Pancreas (tissue), 10 donors: Measurements from ENCODE around the gene ENPP4. TPM values are rescaled to one million over a fixed set of nuclear protein-coding genes. Genes with fewer than 3 reads are reported as not detected.

Experiments
- ATAC-seq, 4 donors: fragments of 200-7000 bp; cut with Tn5 transposase; one replicate each; pipeline versions ENCODE4 v1.8.0 to v1.9.1; 2020; ENCODE audit warnings: mild to moderate bottlenecking in 4 of 4, moderate library complexity in 4 of 4
- DNase-seq, 6 donors: peaks; one replicate each; pipeline ENCODE4 v3.0.0-alpha.2; 2020
- FAIRE-seq: peaks from 2 replicates; lab custom pipeline; 2012; peaks lifted over from hg19 to GRCh38; lab: Jason Lieb, UNC
- H3K27ac ChIP-seq, 4 donors: fragments of 200-600 bp; sonication (generic); 1 replicate in 3 of 4; 2 replicates in 1 of 4; pipeline versions ENCODE4 v1.5.0 to v1.8.0; 2020
- H3K27me3 ChIP-seq, 4 donors: fragments of 200-600 bp; one replicate each; pipeline ENCODE4 v1.8.0; 2021
- H3K36me3 ChIP-seq, 3 donors: fragments of 200-600 bp; sonication (generic) in 1 of 3; one replicate each; pipeline versions ENCODE4 v1.5.0 to v1.8.0; 2020 to 2021
- H3K4me1 ChIP-seq, 3 donors: fragments of 200-600 bp; one replicate each; pipeline ENCODE4 v1.8.0; 2021
- H3K4me3 ChIP-seq, 4 donors: fragments of 200-600 bp; sonication (generic) in 2 of 4; one replicate each; pipeline versions ENCODE4 v1.5.0 to v1.8.0; 2020 to 2021
- H3K9me3 ChIP-seq, 4 donors: fragments of 200-600 bp; one replicate each; pipeline ENCODE4 v1.8.0; 2021
- CTCF ChIP-seq, 4 donors: fragments of 200-600 bp; sonication (generic) in 3 of 4; IDR thresholded peaks; one replicate each; pipeline versions ENCODE4 v1.5.0 to v1.8.0; 2021; ENCODE audit warnings: antibody characterized with exemption in 4 of 4
- WGBS, 2 donors: extraction: QIAGEN DNeasy Blood & Tissue Kit; methylation state at CpG; one replicate each; pipeline ENCODE4 v1.1.7; 2013; 5-methylcytosine and 5-hydroxymethylcytosine counted together
- intact Hi-C, 3 donors: fragments of 100-400 bp; cut with DNase I; formaldehyde crosslinking; loops; one replicate each; pipeline versions ENCODE4 v1.11.1 to v1.14.2; 2022
- polyA plus RNA-seq, 2 donors: library from polyadenylated mRNA; stranded (reverse); fragments of 200-250 nt; gene quantifications; one replicate each; pipeline ENCODE4 v1.2.3, GENCODE V29; 2013
- total RNA-seq, 6 donors: library from RNA; stranded (reverse); fragmentation: NEBNext Ultra II Directional in 4 of 6; extraction: Animal tissue kit (Norgen Biotek cat#: 25700) in 4 of 6; gene quantifications; one replicate each; pipeline versions ENCODE4 v1.2.1 to v1.2.4, GENCODE V29; 2021 to 2023
- donor health status: healthy with polysubstance abuse.
- donor health status: DM: no; HTN: no; CAD: no; lungs with moderate emphysema.
- donor health status: DM: no; HTN: no; CAD: no.
- donor health status: control.
- donor health status: control.
- donor health status: Bipolar disorder and iron deficiency.
- donor health status: DM: yes; HTN: yes; CAD: no.
- donor health status: DM: no; HTN: no; CAD: no.
- donor health status: DM: no; HTN: no; CAD: no.
- donor health status: DM: yes; HTN: yes; CAD: no.

ENPP4 gene
- total and polyA plus RNA-seq, 8 donors, result 2.8 to 10.0 (median 6.7) TPM

GRCh38 chr6:46156701-46157100 lies 26.9 kb downstream of the ENPP4 start:
- DNase-seq (no peak), FAIRE-seq (no peak), ATAC-seq (no peak)
- no peak for TF ChIP-seq CTCF (IDR thresholded peaks at IDR 0.05)
- intact Hi-C loops, result no loop called here
- Histone ChIP-seq H3K9me3 (no peaks in the 10 kb centered on the region), H3K4me1 (no peaks in the 10 kb centered on the region), H3K36me3 (no peaks in the 10 kb centered on the region), H3K27ac (no peak overlapping the region), H3K4me3 (no peak overlapping the region), H3K27me3 (no peaks in the 10 kb centered on the region)

GRCh38 chr6:46159229-46159628 lies 29.4 kb downstream of the ENPP4 start:
- FAIRE-seq (no peak), DNase-seq (no peak), ATAC-seq (no peak)
- Histone ChIP-seq H3K36me3 (no peaks in the 10 kb centered on the region), H3K9me3 (no peaks in the 10 kb centered on the region), H3K27ac (no peak overlapping the region), H3K4me1 (no peaks in the 10 kb centered on the region), H3K27me3 (no peaks in the 10 kb centered on the region), H3K4me3 (no peak overlapping the region)
- TF ChIP-seq CTCF (IDR thresholded peaks at IDR 0.05), result no peak
- intact Hi-C loops, result no loop called here

GRCh38 chr6:46160102-46160501 lies 30.3 kb downstream of the ENPP4 start:
- no peaks in the 10 kb centered on the region for H3K36me3 ChIP-seq
- H3K4me1 ChIP-seq, result no peaks in the 10 kb centered on the region
- no peak overlapping the region for H3K27ac ChIP-seq
- FAIRE-seq (no peak), ATAC-seq (no peak), DNase-seq (no peak)
- H3K9me3 ChIP-seq, result no peaks in the 10 kb centered on the region
- 95 to 98% methylated on average over 5 of the region's 5 CpGs for WGBS, 2 donors
- H3K27me3 ChIP-seq, result no peaks in the 10 kb centered on the region
- intact Hi-C loops, result no loop called here
- no peak overlapping the region for H3K4me3 ChIP-seq
- no peak for TF ChIP-seq CTCF (IDR thresholded peaks at IDR 0.05)

GRCh38 chr6:46170357-46171289 lies 40.8 kb downstream of the ENPP4 start, which contains the start of gene ENPP5:
TSS of gene ENPP5 (minus strand) at chr6:46170980. CDS start at chr6:46168262, 2,718 bp downstream.
- TF ChIP-seq CTCF (IDR thresholded peaks at IDR 0.05), result no peak
- H3K27ac ChIP-seq, result peak within 1 kb of the TSS in 3 of 4 donors; percentile 36 to 60 (median 56)
- no peaks in the 10 kb centered on the region for H3K36me3 ChIP-seq
- peak within 1 kb of the TSS; percentile 40 to 90 (median 61) for H3K4me3 ChIP-seq
- H3K9me3 ChIP-seq, result no peaks in the 10 kb centered on the region
- FAIRE-seq (no peak), ATAC-seq (peak; percentile 99 to 100 (median 100)), DNase-seq (peak; percentile 94 to 96 (median 94))
- no peaks in the 10 kb centered on the region for H3K27me3 ChIP-seq
- peaks cover 0 to 4% (median 0%) of the 10 kb centered on the region in 3 donors for H3K4me1 ChIP-seq
- 0% methylated on average over 49 of the region's 49 CpGs for WGBS, 2 donors
- intact Hi-C loops, result no loop called here

GRCh38 chr6:46172176-46172575 lies 42.4 kb downstream of the ENPP4 start:
- TF ChIP-seq CTCF (IDR thresholded peaks at IDR 0.05), result no peak
- 84 to 92% methylated on average over 4 of the region's 4 CpGs for WGBS, 2 donors
- intact Hi-C loops, result no loop called here
- Histone ChIP-seq H3K4me1 (peaks cover 0 to 4% (median 0%) of the 10 kb centered on the region in 3 donors), H3K36me3 (no peaks in the 10 kb centered on the region), H3K27ac (no peak overlapping the region), H3K4me3 (no peak overlapping the region), H3K27me3 (no peaks in the 10 kb centered on the region), H3K9me3 (no peaks in the 10 kb centered on the region)
- no peak for ATAC-seq
- DNase-seq, result no peak
- no peak for FAIRE-seq
